ENCODE results near the gene PDLIM1.
"Not testable (repeated sequence)": the region's sequence is repeated elsewhere in the genome, so short reads cannot be mapped to it uniquely, and the experiment has no call there.

PDLIM1 gene

GRCh38 chr10:95240811-95241210, 50.0 kb downstream of the PDLIM1 start:
- no peak overlapping the region for H3K18ac ChIP-seq (ENCODE audit: low read length)
- no CpG with 5 or more reads among the region's 6 CpGs for WGBS, 2 donors (ENCODE audit: extremely low coverage in 2 of 2, insufficient read length in 2 of 2, insufficient replicate concordance in 1 of 2)

DNA sequence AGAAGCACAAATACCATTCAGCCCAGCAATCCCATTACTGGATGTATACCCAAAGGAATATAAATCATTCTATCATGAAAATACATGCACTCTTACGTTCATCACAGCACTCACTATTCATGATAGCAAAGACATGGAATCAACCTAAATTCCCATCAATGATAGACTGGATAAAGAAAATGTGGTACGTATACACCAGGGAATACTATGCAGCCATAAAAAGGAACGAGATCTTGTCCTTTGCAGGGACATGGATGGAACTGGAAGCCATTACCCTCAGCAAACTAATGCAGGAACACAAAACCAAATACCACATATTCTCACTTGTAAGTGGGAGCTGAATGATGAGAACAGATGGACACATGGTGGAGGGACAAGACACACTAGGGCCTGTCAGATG, 50.7 kb downstream of the PDLIM1 start:
- not testable (repeated sequence) for H3K9ac ChIP-seq (ENCODE audit: low read depth, low read length, poor library complexity); H3K27ac ChIP-seq (replicated peaks; ENCODE audit: low read length); H4K8ac ChIP-seq (ENCODE audit: low read depth, low read length); H3K23ac ChIP-seq (ENCODE audit: low read depth, low read length, poor library complexity); H3K79me1 ChIP-seq (ENCODE audit: low read depth, low read length); H2BK5ac ChIP-seq (ENCODE audit: low read length); H3K4me3 ChIP-seq (ENCODE audit: low read length in 2 of 2); H3K9me3 ChIP-seq (replicated peaks in 1 of 2; ENCODE audit: control insufficient read depth in 2 of 2, insufficient read depth in 1 of 2, low read depth in 1 of 2, low read length in 2 of 2); H2BK12ac ChIP-seq (ENCODE audit: low read length); H3K18ac ChIP-seq (ENCODE audit: low read length); H3K4ac ChIP-seq (ENCODE audit: low read length); H4K91ac ChIP-seq (ENCODE audit: low read depth, low read length, poor library complexity); H2BK15ac ChIP-seq (ENCODE audit: low read length); DNase-seq (ENCODE audit: low spot score); H3K27me3 ChIP-seq (ENCODE audit: control insufficient read depth in 3 of 3, insufficient read depth in 3 of 3, low read depth in 1 of 3, low read length in 3 of 3); H2AFZ ChIP-seq (ENCODE audit: low read length); H3K14ac ChIP-seq (ENCODE audit: low read length); H2AK5ac ChIP-seq (ENCODE audit: low read depth, low read length); H3K4me2 ChIP-seq (ENCODE audit: insufficient read depth, low read length, poor library complexity, severe bottlenecking); H3K4me1 ChIP-seq (ENCODE audit: control insufficient read depth in 2 of 2, insufficient read depth in 1 of 2, low read depth in 1 of 2, low read length in 2 of 2); H2BK120ac ChIP-seq (ENCODE audit: low read depth, low read length); H3K36me3 ChIP-seq (replicated peaks in 1 of 2; ENCODE audit: control insufficient read depth in 2 of 2, insufficient read depth in 2 of 2, low read length in 2 of 2)
- no CpG with 5 or more reads among the region's 3 CpGs for WGBS, 2 donors (ENCODE audit: extremely low coverage in 2 of 2, insufficient read length in 2 of 2, insufficient replicate concordance in 1 of 2)

More at GRCh38 chr10:95240811-95241210, 50.0 kb downstream of the PDLIM1 start:
- H3K23ac ChIP-seq (ENCODE audit: low read depth, low read length, poor library complexity), result no peak overlapping the region
- H3K27me3 ChIP-seq (ENCODE audit: control insufficient read depth in 3 of 3, insufficient read depth in 3 of 3, low read depth in 1 of 3, low read length in 3 of 3), result peaks cover 0 to 9% (median 0%) of the 10 kb centered on the region in 3 experiments
- H4K8ac ChIP-seq (ENCODE audit: low read depth, low read length), result no peak overlapping the region
- H3K27ac ChIP-seq (replicated peaks; ENCODE audit: low read length), result no peak overlapping the region
- no peaks in the 10 kb centered on the region for H3K4me1 ChIP-seq (ENCODE audit: control insufficient read depth in 2 of 2, insufficient read depth in 1 of 2, low read depth in 1 of 2, low read length in 2 of 2)
- H3K9me3 ChIP-seq (replicated peaks in 1 of 2; ENCODE audit: control insufficient read depth in 2 of 2, insufficient read depth in 1 of 2, low read depth in 1 of 2, low read length in 2 of 2), result no peaks in the 10 kb centered on the region
- no peak overlapping the region for H2BK15ac ChIP-seq (ENCODE audit: low read length)
- no peak overlapping the region for H3K4me2 ChIP-seq (ENCODE audit: insufficient read depth, low read length, poor library complexity, severe bottlenecking)
- H4K91ac ChIP-seq (ENCODE audit: low read depth, low read length, poor library complexity), result no peak overlapping the region
- no peak overlapping the region for H2AK5ac ChIP-seq (ENCODE audit: low read depth, low read length)
- no peak overlapping the region for H3K4me3 ChIP-seq (ENCODE audit: low read length in 2 of 2)
- H3K9ac ChIP-seq (ENCODE audit: low read depth, low read length, poor library complexity), result no peak overlapping the region
- no peaks in the 10 kb centered on the region for H3K79me1 ChIP-seq (ENCODE audit: low read depth, low read length)
- no peak for DNase-seq (ENCODE audit: low spot score)
- no peak overlapping the region for H2AFZ ChIP-seq (ENCODE audit: low read length)
- H3K36me3 ChIP-seq (replicated peaks in 1 of 2; ENCODE audit: control insufficient read depth in 2 of 2, insufficient read depth in 2 of 2, low read length in 2 of 2), result peaks cover 0 to 1% of the 10 kb centered on the region in 2 donors
- H2BK5ac ChIP-seq (ENCODE audit: low read length), result no peak overlapping the region
- H2BK12ac ChIP-seq (ENCODE audit: low read length), result no peak overlapping the region
- H3K14ac ChIP-seq (ENCODE audit: low read length), result no peak overlapping the region
- no peak overlapping the region for H2BK120ac ChIP-seq (ENCODE audit: low read depth, low read length)
- H3K4ac ChIP-seq (ENCODE audit: low read length), result no peak overlapping the region

DNA sequence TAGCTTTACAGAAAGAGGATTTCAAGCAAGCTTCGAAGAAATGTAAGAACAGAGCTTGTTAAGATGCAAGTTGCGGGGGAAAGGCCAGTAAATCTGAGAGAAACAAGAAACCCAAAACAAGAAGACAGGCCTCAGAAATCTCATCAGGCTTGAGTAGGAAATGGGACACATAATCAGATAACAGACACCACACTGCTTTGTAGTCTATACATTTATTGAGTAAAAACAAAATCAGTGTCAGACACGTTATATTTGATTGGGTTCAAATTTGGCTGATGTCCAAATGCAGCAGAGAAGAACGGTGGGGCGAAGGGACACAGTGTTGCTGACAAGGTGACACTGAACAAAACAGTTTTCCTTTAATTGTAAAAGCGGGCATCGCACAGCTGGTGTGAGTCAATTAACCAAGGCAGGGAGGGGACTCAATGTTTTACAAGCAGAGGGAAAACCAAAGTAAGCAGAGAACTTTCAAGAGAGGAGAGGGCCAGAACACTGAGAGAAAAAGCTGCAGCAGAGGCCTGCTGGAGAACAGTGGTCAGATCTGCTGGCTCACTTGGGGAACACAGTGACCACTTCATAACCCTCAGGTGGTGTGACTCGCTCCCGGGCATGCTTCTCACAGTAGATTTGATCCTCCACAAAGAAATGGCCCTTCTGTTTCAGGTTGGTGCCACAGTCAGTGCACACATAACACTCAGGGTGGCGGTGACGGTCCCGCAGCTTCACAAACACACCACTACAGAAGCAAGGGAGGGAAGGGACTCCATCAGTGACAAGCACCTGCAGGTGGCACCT, 53.2 kb downstream of the PDLIM1 start:
- no peak overlapping the region for H2BK5ac ChIP-seq (ENCODE audit: low read length)
- no peak overlapping the region for H3K4ac ChIP-seq (ENCODE audit: low read length)
- no peak overlapping the region for H3K4me3 ChIP-seq (ENCODE audit: low read length in 2 of 2)
- H2BK15ac ChIP-seq (ENCODE audit: low read length), result no peak overlapping the region
- no peak overlapping the region for H3K14ac ChIP-seq (ENCODE audit: low read length)
- H3K36me3 ChIP-seq (replicated peaks in 1 of 2; ENCODE audit: control insufficient read depth in 2 of 2, insufficient read depth in 2 of 2, low read length in 2 of 2), result peaks cover 0 to 1% of the 10 kb centered on the region in 2 donors
- H3K27ac ChIP-seq (replicated peaks; ENCODE audit: low read length), result no peak overlapping the region
- DNase-seq (ENCODE audit: low spot score), result no peak
- no CpG with 5 or more reads among the region's 12 CpGs for WGBS, 2 donors (ENCODE audit: extremely low coverage in 2 of 2, insufficient read length in 2 of 2, insufficient replicate concordance in 1 of 2)
- H3K9me3 ChIP-seq (replicated peaks in 1 of 2; ENCODE audit: control insufficient read depth in 2 of 2, insufficient read depth in 1 of 2, low read depth in 1 of 2, low read length in 2 of 2), result no peaks in the 10 kb centered on the region
- H3K23ac ChIP-seq (ENCODE audit: low read depth, low read length, poor library complexity), result no peak overlapping the region
- H2BK12ac ChIP-seq (ENCODE audit: low read length), result no peak overlapping the region
- peaks cover 0 to 2% of the 10 kb centered on the region in 2 donors for H3K4me1 ChIP-seq (ENCODE audit: control insufficient read depth in 2 of 2, insufficient read depth in 1 of 2, low read depth in 1 of 2, low read length in 2 of 2)
- no peak overlapping the region for H2AFZ ChIP-seq (ENCODE audit: low read length)
- no peaks in the 10 kb centered on the region for H3K79me1 ChIP-seq (ENCODE audit: low read depth, low read length)
- no peak overlapping the region for H3K9ac ChIP-seq (ENCODE audit: low read depth, low read length, poor library complexity)
- H4K91ac ChIP-seq (ENCODE audit: low read depth, low read length, poor library complexity), result no peak overlapping the region
- H3K18ac ChIP-seq (ENCODE audit: low read length), result no peak overlapping the region
- no peak overlapping the region for H2BK120ac ChIP-seq (ENCODE audit: low read depth, low read length)
- no peaks in the 10 kb centered on the region for H3K27me3 ChIP-seq (ENCODE audit: control insufficient read depth in 3 of 3, insufficient read depth in 3 of 3, low read depth in 1 of 3, low read length in 3 of 3)
- no peak overlapping the region for H4K8ac ChIP-seq (ENCODE audit: low read depth, low read length)
- H3K4me2 ChIP-seq (ENCODE audit: insufficient read depth, low read length, poor library complexity, severe bottlenecking), result no peak overlapping the region
- H2AK5ac ChIP-seq (ENCODE audit: low read depth, low read length), result no peak overlapping the region

DNA sequence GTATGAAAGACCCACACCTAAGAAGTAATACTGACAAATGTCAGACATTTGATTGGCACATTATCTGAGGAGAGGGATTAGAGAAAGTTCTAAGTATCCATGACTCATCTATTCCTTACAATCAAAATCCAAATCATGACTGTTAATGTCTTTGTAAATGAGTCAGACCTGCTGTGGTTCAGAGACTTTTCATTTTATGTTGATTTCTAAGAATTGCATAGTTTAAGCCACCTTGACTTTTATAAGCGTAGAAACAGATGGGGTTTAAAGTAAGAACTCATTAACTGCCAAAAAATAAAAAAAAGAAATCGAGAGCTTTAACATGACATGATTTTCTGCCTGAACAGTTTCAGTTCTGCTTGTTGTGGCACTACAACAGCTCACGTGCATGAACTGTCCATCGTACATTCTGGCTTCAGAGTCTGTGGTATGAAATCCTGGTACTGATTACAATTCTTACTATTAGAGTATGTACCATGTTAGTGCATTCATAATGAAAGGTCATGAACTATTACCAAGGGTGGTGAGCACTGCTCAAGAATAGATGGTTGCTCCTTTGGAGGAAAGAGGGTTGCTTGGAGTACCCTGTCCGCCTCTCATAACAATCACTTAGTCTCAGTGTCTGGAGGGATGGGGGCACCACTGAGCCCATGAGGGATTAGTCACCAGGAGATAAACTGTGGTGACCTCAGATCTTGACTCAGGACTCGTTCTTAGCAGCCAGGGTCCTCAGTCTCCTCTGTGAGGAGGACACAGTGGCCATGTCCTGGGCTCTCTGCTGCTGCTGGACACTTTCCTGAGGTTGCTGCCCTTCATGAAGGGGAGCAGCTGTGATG, 54.5 kb downstream of the PDLIM1 start:
- no peak overlapping the region for H3K4me2 ChIP-seq (ENCODE audit: insufficient read depth, low read length, poor library complexity, severe bottlenecking)
- DNase-seq (ENCODE audit: low spot score), result no peak
- peaks cover 0 to 1% of the 10 kb centered on the region in 2 donors for H3K36me3 ChIP-seq (replicated peaks in 1 of 2; ENCODE audit: control insufficient read depth in 2 of 2, insufficient read depth in 2 of 2, low read length in 2 of 2)

More for the DNA sequence above, 54.5 kb downstream of the PDLIM1 start:
- Histone ChIP-seq H3K18ac (ENCODE audit: low read length) (no peak overlapping the region), H3K27ac (replicated peaks; ENCODE audit: low read length) (no peak overlapping the region), H2BK120ac (ENCODE audit: low read depth, low read length) (no peak overlapping the region), H3K4me1 (ENCODE audit: control insufficient read depth in 2 of 2, insufficient read depth in 1 of 2, low read depth in 1 of 2, low read length in 2 of 2) (peaks cover 0 to 2% of the 10 kb centered on the region in 2 donors), H2BK12ac (ENCODE audit: low read length) (no peak overlapping the region), H3K14ac (ENCODE audit: low read length) (no peak overlapping the region), H3K9ac (ENCODE audit: low read depth, low read length, poor library complexity) (peak overlapping the region; percentile 31), H3K4ac (ENCODE audit: low read length) (no peak overlapping the region), H2BK15ac (ENCODE audit: low read length) (peak overlapping the region; percentile 83), H2AK5ac (ENCODE audit: low read depth, low read length) (no peak overlapping the region), H3K9me3 (replicated peaks in 1 of 2; ENCODE audit: control insufficient read depth in 2 of 2, insufficient read depth in 1 of 2, low read depth in 1 of 2, low read length in 2 of 2) (no peaks in the 10 kb centered on the region), H4K91ac (ENCODE audit: low read depth, low read length, poor library complexity) (no peak overlapping the region), H2BK5ac (ENCODE audit: low read length) (no peak overlapping the region), H3K79me1 (ENCODE audit: low read depth, low read length) (no peaks in the 10 kb centered on the region), H3K27me3 (ENCODE audit: control insufficient read depth in 3 of 3, insufficient read depth in 3 of 3, low read depth in 1 of 3, low read length in 3 of 3) (no peaks in the 10 kb centered on the region), H3K4me3 (ENCODE audit: low read length in 2 of 2) (no peak overlapping the region), H3K23ac (ENCODE audit: low read depth, low read length, poor library complexity) (peak overlapping the region; percentile 60), H4K8ac (ENCODE audit: low read depth, low read length) (no peak overlapping the region), H2AFZ (ENCODE audit: low read length) (no peak overlapping the region)
- WGBS, 2 donors (ENCODE audit: extremely low coverage in 2 of 2, insufficient read length in 2 of 2, insufficient replicate concordance in 1 of 2), result no CpG with 5 or more reads among the region's 6 CpGs
